Heart right ventricle (tissue), 16 donors: ENCODE measurements around the gene ARHGEF3. TPM values are rescaled to one million over a fixed set of nuclear protein-coding genes. Genes with fewer than 3 reads are reported as not detected.
A peak's percentile ranks its signal among the peaks of the same experiment; 100 is the strongest.

ENCODE experiments used
- ATAC-seq, 8 donors: fragments of 200-7000 bp; cut with Tn5 transposase; one replicate each; pipeline ENCODE4 v1.9.1; 2020; ENCODE audit warnings: mild to moderate bottlenecking in 8 of 8, moderate library complexity in 8 of 8, moderate number of reproducible peaks in 1 of 8
- DNase-seq, 2 donors: peaks; one replicate each; pipeline ENCODE4 v3.0.0-alpha.2; 2020
- H3K27ac ChIP-seq, 10 donors: fragments of 200-600 bp; sonication (generic) in 2 of 10; one replicate each; pipeline versions ENCODE4 v1.5.0 to v1.8.0; 2020 to 2022; ENCODE audit warnings: mild to moderate bottlenecking in 3 of 10
- H3K27me3 ChIP-seq, 7 donors: fragments of 200-600 bp; one replicate each; pipeline ENCODE4 v1.8.0; 2021 to 2022; ENCODE audit warnings: mild to moderate bottlenecking in 2 of 7
- H3K36me3 ChIP-seq, 9 donors: fragments of 200-600 bp; sonication (generic) in 1 of 9; one replicate each; pipeline versions ENCODE4 v1.5.0 to v1.8.0; 2020 to 2022; ENCODE audit warnings: mild to moderate bottlenecking in 2 of 9
- H3K4me1 ChIP-seq, 9 donors: fragments of 200-600 bp; sonication (generic) in 1 of 9; one replicate each; pipeline versions ENCODE4 v1.5.0 to v1.8.0; 2020 to 2022; ENCODE audit warnings: mild to moderate bottlenecking in 4 of 9
- H3K4me3 ChIP-seq, 10 donors: fragments of 200-600 bp; sonication (generic) in 2 of 10; one replicate each; pipeline versions ENCODE4 v1.5.0 to v1.8.0; 2020 to 2022; ENCODE audit warnings: mild to moderate bottlenecking in 7 of 10, moderate library complexity in 2 of 10
- H3K9me3 ChIP-seq, 11 donors: fragments of 200-600 bp in 10 of 11; sonication (generic) in 2 of 11; one replicate each; pipeline versions ENCODE4 v1.5.0 to v1.8.0; 2013 to 2022; ENCODE audit warnings: mild to moderate bottlenecking in 2 of 11, control low read depth in 1 of 11, moderate library complexity in 1 of 11
- WGBS, 2 donors: extraction: QIAGEN DNeasy Blood & Tissue Kit; methylation state at CpG; one replicate each; pipeline ENCODE4 v1.1.7; 2013; ENCODE audit warnings: inconsistent platforms in 1 of 2; 5-methylcytosine and 5-hydroxymethylcytosine counted together
- intact Hi-C, 10 donors: fragments of 100-400 bp; cut with DNase I; formaldehyde crosslinking; loops; one replicate each; pipeline versions ENCODE4 v1.11.1 to v1.14.2; 2022
- polyA plus RNA-seq, 2 donors: library from polyadenylated mRNA; stranded (reverse); fragments of 200-250 nt; gene quantifications; one replicate each; pipeline ENCODE4 v1.2.3, GENCODE V29; 2013
- total RNA-seq, 10 donors: library from RNA; stranded (reverse); fragmentation: NEBNext Ultra II Directional in 3 of 10; extraction: Animal tissue kit (Norgen Biotek cat#: 25700) in 3 of 10; gene quantifications; one replicate each; pipeline versions ENCODE4 v1.2.1 to v1.2.4, GENCODE V29; 2021 to 2023
- TF ChIP-seq, protein P1 (sequence below), 9 donors: fragments of 200-600 bp; sonication (generic) in 2 of 9; IDR thresholded peaks; one replicate each; pipeline versions ENCODE4 v1.5.0 to v1.8.0; 2021 to 2022; ENCODE audit warnings: antibody characterized with exemption in 9 of 9, mild to moderate bottlenecking in 5 of 9, moderate library complexity in 1 of 9
- donor health status: Arrhythmogenic right ventricular cardiomyopathy.
- donor health status: ischemic (EF 13 %, LVEDD 7.1; RV severe dilation, severe dysfunction).
- donor health status: healthy with polysubstance abuse.
- donor health status: DM: no; HTN: yes; CAD: no.
- donor health status: DM: no; HTN: no; CAD: no.
- donor health status: ischemic (EF 25% LVEDD 6.9; RV normal size, moderate dysfunction).
- donor health status: ischemic (EF 25% LVEDD 5.7; RV mildly dilated, moderate dysfunction).
- donor health status: healthy.
- donor health status: DM: yes; HTN: yes; CAD: no.
- donor health status: Ischemic cardiomyopathy.
- donor health status: ischemic (EF 35%, LVEDD 5.7; RV mildly dilated, moderate dysfunction).
- donor health status: nonischemic (EF 11% LVEDD 7.7; RV severe dilation, severe dysfunction).
- donor health status: DM: yes; HTN: yes; CAD: no.
- donor health status: PGD.
- donor health status: ischemic (EF 29% LVEDD 5.4; RV normal size, mild dysfunction).
- donor health status: nonischemic (EF 23%, LVEDD 6.1; RV moderate dilation, normal function).

Gene ARHGEF3
- total and polyA plus RNA-seq, 12 donors = 6.6 to 26.1 (median 17.0) TPM

- no peak for DNase-seq
- H3K27ac ChIP-seq = peak overlapping the region; percentile 19 to 87 (median 72)
- no peaks in the 10 kb centered on the region for H3K9me3 ChIP-seq
- intact Hi-C loops = loop anchor here in 1 of 10 donors (5.0 kb wide), 1 partner anchor 33 kb away; no protein-coding TSS in a partner anchor
- WGBS, 2 donors = 44 to 61% methylated on average over 6 of the region's 6 CpGs
- H3K4me1 ChIP-seq = peaks cover 9 to 93% (median 77%) of the 10 kb centered on the region in 9 donors
- TF ChIP-seq, protein P1, sequence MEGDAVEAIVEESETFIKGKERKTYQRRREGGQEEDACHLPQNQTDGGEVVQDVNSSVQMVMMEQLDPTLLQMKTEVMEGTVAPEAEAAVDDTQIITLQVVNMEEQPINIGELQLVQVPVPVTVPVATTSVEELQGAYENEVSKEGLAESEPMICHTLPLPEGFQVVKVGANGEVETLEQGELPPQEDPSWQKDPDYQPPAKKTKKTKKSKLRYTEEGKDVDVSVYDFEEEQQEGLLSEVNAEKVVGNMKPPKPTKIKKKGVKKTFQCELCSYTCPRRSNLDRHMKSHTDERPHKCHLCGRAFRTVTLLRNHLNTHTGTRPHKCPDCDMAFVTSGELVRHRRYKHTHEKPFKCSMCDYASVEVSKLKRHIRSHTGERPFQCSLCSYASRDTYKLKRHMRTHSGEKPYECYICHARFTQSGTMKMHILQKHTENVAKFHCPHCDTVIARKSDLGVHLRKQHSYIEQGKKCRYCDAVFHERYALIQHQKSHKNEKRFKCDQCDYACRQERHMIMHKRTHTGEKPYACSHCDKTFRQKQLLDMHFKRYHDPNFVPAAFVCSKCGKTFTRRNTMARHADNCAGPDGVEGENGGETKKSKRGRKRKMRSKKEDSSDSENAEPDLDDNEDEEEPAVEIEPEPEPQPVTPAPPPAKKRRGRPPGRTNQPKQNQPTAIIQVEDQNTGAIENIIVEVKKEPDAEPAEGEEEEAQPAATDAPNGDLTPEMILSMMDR (IDR thresholded peaks at IDR 0.05) = no peak
- H3K27me3 ChIP-seq = no peaks in the 10 kb centered on the region
- no peaks in the 10 kb centered on the region for H3K36me3 ChIP-seq
- ATAC-seq = peak in 7 of 8 donors; percentile 24 to 78 (median 69)
- no peak overlapping the region for H3K4me3 ChIP-seq
Measured at GRCh38 chr3:56790016-56790821, 11.5 kb downstream of the ARHGEF3 start.

DNA sequence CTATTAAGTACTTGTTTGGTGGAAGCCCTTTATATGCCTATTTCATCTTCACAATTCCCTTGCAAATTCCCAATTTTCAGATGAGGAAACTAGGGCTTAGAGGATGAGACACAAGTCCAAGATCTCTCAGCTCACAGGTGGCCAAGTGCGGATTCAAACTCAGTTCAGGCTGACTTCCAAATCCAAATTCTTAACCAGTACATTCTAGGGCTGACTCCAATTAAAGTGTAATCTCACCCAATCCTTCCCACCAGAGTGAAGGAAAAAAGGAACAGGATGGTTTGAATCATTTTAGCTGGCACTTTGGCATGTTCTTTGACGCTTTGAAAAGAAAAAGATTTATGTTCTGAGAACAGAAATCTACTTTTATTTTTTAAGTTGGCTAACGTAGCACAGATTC lies 12.7 kb downstream of the ARHGEF3 start:
- H3K9me3 ChIP-seq = no peaks in the 10 kb centered on the region
- peaks cover 11 to 94% (median 83%) of the 10 kb centered on the region in 9 donors for H3K4me1 ChIP-seq
- H3K27ac ChIP-seq = peak overlapping the region in 9 of 10 donors; percentile 33 to 87 (median 75)
- ATAC-seq (no peak), DNase-seq (no peak)
- intact Hi-C loops = no loop called here
- no peak overlapping the region for H3K4me3 ChIP-seq
- no peaks in the 10 kb centered on the region for H3K36me3 ChIP-seq
- no peaks in the 10 kb centered on the region for H3K27me3 ChIP-seq
- TF ChIP-seq, protein P1 (IDR thresholded peaks at IDR 0.05) = no peak
- WGBS, 2 donors = 76 to 78% methylated on average over 3 of the region's 3 CpGs

- Histone ChIP-seq H3K9me3 (no peaks in the 10 kb centered on the region), H3K27ac (peak overlapping the region; percentile 25 to 87 (median 72)), H3K4me1 (peaks cover 14 to 95% (median 88%) of the 10 kb centered on the region in 9 donors), H3K27me3 (no peaks in the 10 kb centered on the region), H3K36me3 (no peaks in the 10 kb centered on the region), H3K4me3 (no peak overlapping the region)
- TF ChIP-seq, protein P1 (IDR thresholded peaks at IDR 0.05) = no peak
- intact Hi-C loops = no loop called here
- DNase-seq (no peak), ATAC-seq (peak in 2 of 8 donors; percentile 29 to 33)
- WGBS, 2 donors = 39 to 56% methylated on average over 2 of the region's 2 CpGs
Measured at GRCh38 chr3:56788521-56788920, 13.2 kb downstream of the ARHGEF3 start.

DNA sequence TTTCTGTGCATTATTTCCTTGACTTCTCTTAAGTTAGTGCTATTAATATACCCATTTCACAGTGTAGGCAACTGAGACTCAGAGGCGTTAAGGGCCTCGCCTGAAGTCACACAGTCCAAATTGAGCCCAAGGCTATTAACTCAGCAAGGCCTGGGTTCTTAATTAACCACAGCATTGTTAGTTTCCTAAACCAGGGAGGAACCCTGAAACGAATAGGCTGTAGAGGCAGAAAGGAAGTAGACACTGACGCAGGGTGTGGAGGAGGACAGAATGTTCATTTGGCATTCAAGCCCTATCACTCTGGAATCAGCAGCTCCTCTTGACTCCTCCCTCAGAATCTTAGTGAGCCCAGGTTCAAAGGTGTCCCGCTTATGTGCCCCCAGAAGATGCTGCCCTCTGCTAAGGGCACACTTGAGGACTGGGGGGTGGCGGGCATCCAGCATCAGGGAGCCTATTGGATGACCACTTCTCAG lies 13.9 kb downstream of the ARHGEF3 start:
- DNase-seq = no peak
- H3K4me1 ChIP-seq = peaks cover 14 to 100% (median 95%) of the 10 kb centered on the region in 9 donors
- 69 to 80% methylated on average over 6 of the region's 6 CpGs for WGBS, 2 donors
- H3K4me3 ChIP-seq = no peak overlapping the region
- no peaks in the 10 kb centered on the region for H3K27me3 ChIP-seq
- no peaks in the 10 kb centered on the region for H3K9me3 ChIP-seq
- TF ChIP-seq, protein P1 (IDR thresholded peaks at IDR 0.05) = no peak
- ATAC-seq = peak in 5 of 8 donors; percentile 12 to 70 (median 32)
- intact Hi-C loops = no loop called here
- H3K36me3 ChIP-seq = no peaks in the 10 kb centered on the region
- peak overlapping the region; percentile 25 to 87 (median 72) for H3K27ac ChIP-seq
